ENCODE results near the gene CCNYL1.
"Not testable (repeated sequence)": the region's sequence is repeated elsewhere in the genome, so short reads cannot be mapped to it uniquely, and the experiment has no call there.

Gene CCNYL1

DNA sequence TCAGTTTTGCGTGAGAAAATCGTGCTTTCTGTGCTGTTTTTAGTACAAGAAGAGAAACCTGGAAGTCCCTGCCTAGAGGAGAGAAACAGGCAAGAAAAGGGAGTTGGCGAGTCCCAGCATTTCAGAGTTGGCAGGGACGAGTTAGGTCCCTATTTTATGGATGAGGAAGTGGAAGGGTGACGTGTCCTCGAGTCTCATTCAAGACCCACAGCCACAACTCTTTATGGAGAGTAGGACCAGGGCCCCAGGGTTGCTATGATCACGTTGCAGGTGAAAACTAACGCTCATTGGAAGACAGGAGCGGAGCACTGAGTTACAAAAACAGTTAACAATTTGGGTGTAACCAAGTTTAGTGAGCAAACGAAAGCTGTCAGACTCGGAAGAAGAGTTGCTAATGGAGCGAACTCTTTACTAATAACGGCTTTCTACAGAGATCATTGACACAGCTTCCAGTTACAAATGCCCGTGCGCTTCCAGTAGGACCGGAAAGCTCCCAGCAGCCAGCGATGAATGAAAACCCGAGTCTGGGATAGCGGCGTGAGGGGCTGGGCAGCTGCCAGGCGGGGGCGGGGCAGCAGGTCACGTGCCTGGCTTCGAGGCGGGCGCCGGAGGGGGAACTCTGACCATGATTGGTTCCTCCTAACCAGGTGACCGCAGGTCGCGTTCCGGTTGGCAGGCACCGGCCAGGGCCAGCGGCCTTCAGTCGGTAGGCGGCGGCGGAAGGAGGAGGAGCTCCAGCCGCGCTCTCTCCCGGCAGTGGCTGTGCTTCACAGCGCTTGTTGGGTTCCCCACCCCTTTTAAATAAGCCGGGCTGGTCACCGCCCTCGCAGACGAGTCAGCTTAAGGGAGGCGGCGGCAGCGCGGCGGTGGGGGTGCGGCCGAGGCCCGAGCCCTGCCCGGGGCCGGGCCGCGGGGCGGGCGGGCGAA, at the start of gene CCNYL1:
Gene CCNYL1 (plus strand): TSS at position 827 of the 927 bp plus-strand sequence. CDS start 257 bp downstream, outside the sequence.
- DNase-seq, result peak; percentile 97

DNA sequence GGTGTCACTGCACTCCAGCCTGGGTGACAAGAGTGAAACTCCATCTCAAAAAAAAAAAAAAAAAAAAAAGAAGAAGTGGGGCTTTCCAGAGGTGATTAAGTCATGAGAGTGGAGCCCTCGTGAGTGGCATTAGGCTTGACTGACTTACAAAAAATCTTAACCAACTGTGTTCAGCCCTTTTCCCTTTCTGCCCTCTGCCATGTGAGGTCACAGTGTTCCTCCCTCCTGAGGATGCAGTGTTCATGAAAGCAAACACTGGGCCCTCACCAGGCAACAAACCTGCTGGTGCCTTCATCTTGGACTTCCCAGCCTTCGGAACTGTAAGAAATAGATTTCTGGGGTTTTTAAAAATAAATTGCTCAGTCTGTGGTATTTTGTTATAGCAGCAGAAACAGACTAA, 49.2 kb upstream of the CCNYL1 start:
- DNase-seq, result no peak

- peak; percentile 65 for DNase-seq
Observed at GRCh38 chr2:207663870-207664545, 47.4 kb upstream of the CCNYL1 start.

- DNase-seq, result no peak
Observed at GRCh38 chr2:207670887-207671286, 40.6 kb upstream of the CCNYL1 start.

- DNase-seq, result no peak
Observed at GRCh38 chr2:207673431-207673830, 38.0 kb upstream of the CCNYL1 start.

GRCh38 chr2:207674266-207674774, 37.1 kb upstream of the CCNYL1 start:
- DNase-seq, result no peak

- no peak for DNase-seq
Observed at GRCh38 chr2:207674826-207675225, 36.6 kb upstream of the CCNYL1 start.

DNA sequence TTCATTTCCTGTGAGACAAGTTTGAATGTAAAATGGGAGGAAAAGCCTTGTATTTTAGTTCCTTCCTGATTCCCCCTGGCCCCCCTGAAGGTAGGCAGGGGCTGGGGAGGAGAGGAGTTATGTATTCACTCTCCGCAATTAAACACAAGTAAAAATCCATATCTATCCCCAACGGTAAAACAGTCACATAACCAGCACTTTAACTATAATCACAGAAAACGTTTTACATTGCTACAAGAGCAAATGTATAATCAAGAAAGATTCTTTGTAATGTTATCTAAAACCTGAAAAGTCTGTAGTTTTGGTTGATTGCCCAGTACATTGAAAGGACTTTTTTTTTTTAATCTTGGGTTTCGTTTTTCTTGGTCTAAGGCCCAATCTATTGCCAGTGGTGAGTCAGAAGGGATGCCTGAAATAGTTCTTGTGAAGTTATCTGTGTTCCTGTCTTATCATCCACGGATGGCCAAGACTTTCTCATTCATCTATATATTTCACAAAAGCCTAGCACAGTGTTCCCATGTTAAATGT, 34.5 kb upstream of the CCNYL1 start:
- no peak for DNase-seq

- no peak for DNase-seq
Observed at GRCh38 chr2:207681431-207681830, 30.0 kb upstream of the CCNYL1 start.

- DNase-seq, result no peak
Observed at GRCh38 chr2:207682557-207682956, 28.9 kb upstream of the CCNYL1 start.

DNA sequence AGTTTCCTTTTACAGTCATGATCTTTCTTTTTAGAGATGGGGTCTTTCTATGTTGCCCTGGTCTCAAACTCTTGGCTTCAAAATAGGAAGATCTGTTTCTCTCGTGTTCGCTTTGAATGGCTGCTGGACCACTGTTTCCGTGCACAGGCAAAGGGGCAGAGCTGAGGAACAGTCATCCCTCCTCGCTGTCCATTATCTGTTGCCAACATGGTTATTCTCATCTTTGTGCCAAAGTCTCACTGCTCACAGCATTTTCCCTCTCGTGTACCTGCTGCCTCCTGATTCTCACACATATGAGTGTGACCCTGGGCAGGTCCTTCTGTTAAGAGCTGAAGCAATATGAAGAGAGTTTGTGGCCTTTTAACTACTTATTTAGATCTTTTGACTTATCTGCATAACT, 28.0 kb upstream of the CCNYL1 start:
- no peak for DNase-seq

DNA sequence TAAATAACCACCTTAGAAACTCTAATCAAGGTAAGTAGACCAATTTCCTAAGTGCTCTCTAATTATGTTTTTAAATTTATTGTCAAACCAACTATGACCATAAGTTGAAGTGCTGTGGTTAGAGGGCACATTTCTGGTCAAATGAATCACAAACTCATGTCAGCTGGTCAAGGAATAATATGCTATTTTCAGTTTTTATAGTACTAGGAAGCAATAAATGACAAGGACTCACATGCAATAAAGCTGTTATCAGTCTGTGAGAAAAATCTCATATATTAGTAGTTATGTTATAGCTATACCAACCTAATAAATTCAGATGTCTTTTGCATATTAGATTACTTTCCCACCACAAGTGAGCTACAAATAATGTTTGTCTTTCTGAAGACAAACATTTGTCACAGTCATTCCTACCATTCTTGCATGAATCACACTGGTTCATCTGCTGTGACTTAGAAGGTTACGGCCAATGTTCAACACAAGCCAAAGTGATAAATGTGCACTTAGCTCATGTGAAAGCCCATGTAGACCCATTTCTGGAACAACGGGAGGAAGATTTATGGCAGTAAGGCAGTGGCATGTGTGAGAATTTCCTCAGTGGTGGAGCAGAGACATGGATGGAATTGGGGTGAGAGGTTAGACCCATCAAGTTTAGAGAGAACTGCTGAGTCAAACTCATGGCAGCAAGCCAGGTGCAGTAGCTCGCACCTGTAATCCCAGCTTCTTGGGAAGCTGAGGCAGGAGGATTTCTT, 27.4 kb upstream of the CCNYL1 start:
- DNase-seq, result no peak

GRCh38 chr2:207686812-207687211, 24.6 kb upstream of the CCNYL1 start:
- no peak for DNase-seq

DNA sequence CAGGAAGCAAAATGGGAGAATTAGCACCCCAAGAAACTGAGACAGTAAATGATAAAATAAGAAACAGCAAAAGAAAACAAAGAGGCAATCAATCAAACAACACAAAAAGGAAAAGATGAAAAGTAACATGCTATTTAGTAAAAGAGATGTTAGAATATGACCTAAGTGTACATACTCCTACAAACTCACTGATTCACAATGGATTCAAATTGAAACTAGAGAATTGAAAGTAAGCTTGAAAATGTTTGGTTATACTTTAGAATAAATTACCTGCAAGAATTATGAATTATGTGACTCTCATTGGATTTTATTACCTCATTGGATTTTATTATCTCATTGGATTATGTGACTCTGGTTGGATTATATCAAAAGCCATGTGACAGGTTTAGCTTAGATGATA, 22.8 kb upstream of the CCNYL1 start:
- DNase-seq, result no peak

GRCh38 chr2:207690845-207691461, 20.5 kb upstream of the CCNYL1 start:
- DNase-seq, result not testable (repeated sequence)

DNA sequence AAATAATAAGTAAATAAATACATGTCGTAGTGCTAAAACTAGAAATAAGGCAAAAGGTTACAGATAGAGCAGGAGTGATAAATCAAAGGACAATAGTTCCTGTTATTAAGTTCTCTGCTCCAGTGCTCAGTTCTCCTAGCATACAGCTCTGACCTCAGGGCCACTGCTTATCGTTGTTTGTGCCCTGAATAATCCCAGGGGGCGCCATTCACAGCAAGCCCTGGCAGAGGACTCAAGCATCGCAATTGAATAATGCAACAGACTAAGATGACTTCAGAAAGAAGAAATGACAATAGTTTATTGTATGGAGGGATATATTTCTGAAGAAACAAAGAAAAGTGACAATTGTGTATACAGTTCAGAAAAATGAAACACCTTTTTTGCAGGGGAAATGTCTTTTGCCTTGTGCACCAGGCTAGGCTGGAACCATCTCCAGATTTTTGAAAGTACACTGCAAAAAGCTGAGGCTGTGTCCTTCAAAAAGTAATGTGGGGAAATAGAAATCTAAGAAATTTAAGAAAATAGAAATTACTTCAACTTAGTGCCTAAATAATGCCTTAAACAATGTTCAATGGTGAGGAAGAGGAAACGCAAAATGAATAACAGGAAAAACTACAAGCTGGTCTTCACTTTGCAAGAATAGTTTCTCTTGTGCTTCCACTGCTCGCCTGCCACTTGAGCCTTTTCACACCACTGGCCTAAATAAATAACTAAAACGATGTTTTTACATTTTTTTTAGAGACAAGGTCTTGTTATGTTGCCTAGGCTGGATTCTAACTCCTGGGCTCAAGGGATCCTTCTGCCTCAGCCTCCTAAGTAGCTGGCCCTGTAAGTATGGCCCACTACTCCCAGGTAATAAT, 19.0 kb upstream of the CCNYL1 start:
- no peak for DNase-seq

- no peak for DNase-seq
Observed at GRCh38 chr2:207693641-207694249, 17.7 kb upstream of the CCNYL1 start.

DNA sequence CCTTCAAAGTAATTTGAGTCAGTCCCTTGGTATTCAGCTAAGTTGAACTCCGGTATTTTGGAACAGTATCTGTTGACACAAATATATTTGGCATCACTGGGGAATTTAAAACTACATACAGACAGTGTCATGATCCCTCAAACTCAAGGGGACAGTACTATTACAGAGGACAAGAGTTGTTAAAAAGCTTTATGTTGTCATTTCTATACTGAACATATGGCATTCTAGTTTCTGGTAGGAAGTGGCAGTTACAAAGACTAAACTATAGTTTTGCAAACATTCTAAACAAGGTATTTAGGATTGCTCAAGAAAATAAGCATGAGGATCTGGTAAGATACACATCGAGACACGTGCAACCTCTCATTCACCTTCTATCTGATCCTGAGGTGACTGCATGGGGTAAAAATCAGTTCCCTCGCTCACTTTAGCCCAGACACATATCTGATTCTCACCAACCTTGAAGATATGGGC, 16.6 kb upstream of the CCNYL1 start:
- DNase-seq, result no peak

DNA sequence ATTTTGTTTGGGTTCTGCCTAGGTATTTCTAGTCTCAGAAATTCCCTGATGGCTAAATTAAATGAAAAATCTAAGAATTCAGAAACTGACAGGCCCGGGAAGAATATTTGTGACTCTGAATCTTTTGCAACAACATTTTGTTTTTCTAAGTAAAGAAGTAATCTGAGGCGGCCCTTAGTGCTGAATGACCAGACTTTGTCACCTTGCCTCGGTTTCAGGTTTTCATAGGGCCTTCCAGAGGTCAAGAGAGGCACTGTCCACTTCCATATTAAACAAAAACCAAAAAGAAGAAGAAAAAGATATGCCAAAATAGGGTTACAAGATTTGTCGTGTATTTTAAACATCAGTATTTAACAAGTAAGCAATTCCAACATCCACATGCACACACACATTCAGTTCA, 16.1 kb upstream of the CCNYL1 start:
- DNase-seq, result no peak

GRCh38 chr2:207696911-207697310, 14.5 kb upstream of the CCNYL1 start:
- not testable (repeated sequence) for DNase-seq

- DNase-seq, result no peak
Observed at GRCh38 chr2:207697411-207697810, 14.0 kb upstream of the CCNYL1 start.

All from NCI-H1436 treated with DMSO at 0.1 percent for 48 hours (cell line).